Peyer's patch (tissue), 4 donors: ENCODE results near the gene DIS3L. TPM values are rescaled to one million over a fixed set of nuclear protein-coding genes. Genes with fewer than 3 reads are reported as not detected.

ENCODE experiments used
- small RNA-seq, 2 donors: library from RNA; depleted of rRNA; stranded (forward); fragments of <200 nt; gene quantifications; one replicate each; pipeline ENCODE3, GENCODE V24; 2016
- total RNA-seq, 4 donors: library from RNA; depleted of rRNA; stranded (reverse); fragments of >200 nt; gene quantifications; one replicate each; pipeline ENCODE4 v1.1.0, GENCODE V29; 2016

DIS3L gene
- total RNA-seq, 4 donors from 2014 or later: 10.9 to 44.6 (median 30.0) TPM

Small RNA genes within 50 kb of the gene (small RNA-seq; reads per million reads assigned to genes)
- gene RF00019 (0 reads per million in 2 donors), gene SCARNA14 (2.8 to 10.3 reads per million in 2 donors)

Other genes with a start within 250 kb of the DIS3L start
- gene MEGF11, start 39.8 kb upstream of the DIS3L start, total RNA-seq: not detected
- gene TIPIN, start 63.1 kb downstream of the DIS3L start, total RNA-seq: 10 to 100 TPM in 1 of 4 donors, 1 to 10 TPM in 3; 2.6 to 10.6 (median 6.8) TPM
- 10 to 100 TPM; 12.7 to 47.9 (median 27.7) TPM for gene MAP2K1, start 93.3 kb downstream of the DIS3L start, total RNA-seq
- 10 to 100 TPM; 12.2 to 26.4 (median 20.4) TPM for gene SNAPC5, start 204.2 kb downstream of the DIS3L start, total RNA-seq
- 1,000 to 10,000 TPM in 2 of 4 donors, 100 to 1,000 TPM in 2; 638 to 1,911 (median 945) TPM for gene RPL4, start 211.3 kb downstream of the DIS3L start, total RNA-seq
- 10 to 100 TPM in 1 of 4 donors, 1 to 10 TPM in 3; 3.6 to 11.2 (median 6.7) TPM for gene ZWILCH, start 211.8 kb downstream of the DIS3L start, total RNA-seq